Stimulated activated CD4-positive, alpha-beta T cell treated with anti-CD3 and anti-CD28 coated beads, Interleukin-1b, Interleukin-23, amount 100 ng/mL, for 1 hour (primary cell): ENCODE results near the gene LYSMD4.

Source experiments
- DNase-seq, 2 donors: peaks; one replicate each; pipeline ENCODE4 v3.0.0-alpha.2; 2020; ENCODE audit warnings: low read depth in 2 of 2

LYSMD4 gene

GRCh38 chr15:99706557-99707303, 26.5 kb downstream of the LYSMD4 start:
- no peak for DNase-seq

GRCh38 chr15:99704444-99704838, 28.8 kb downstream of the LYSMD4 start:
- no peak for DNase-seq

- DNase-seq = no peak
These were observed 29.4 kb downstream of the LYSMD4 start for GRCh38 chr15:99703603-99704443.

- no peak for DNase-seq
These were observed 30.2 kb downstream of the LYSMD4 start for GRCh38 chr15:99702895-99703602.

- DNase-seq = no peak
These were observed 37.1 kb downstream of the LYSMD4 start for GRCh38 chr15:99696096-99696495.

- DNase-seq = no peak
These were observed 40.4 kb downstream of the LYSMD4 start for GRCh38 chr15:99692825-99693224.

- no peak for DNase-seq
These were observed 46.9 kb downstream of the LYSMD4 start for GRCh38 chr15:99686290-99686689.

- no peak for DNase-seq
These were observed 50.1 kb downstream of the LYSMD4 start for GRCh38 chr15:99683000-99683670.

- no peak for DNase-seq
These were observed 50.8 kb downstream of the LYSMD4 start for GRCh38 chr15:99682455-99682854.

GRCh38 chr15:99681990-99682389, 51.2 kb downstream of the LYSMD4 start:
- DNase-seq = no peak

GRCh38 chr15:99680276-99680675, 53.0 kb downstream of the LYSMD4 start:
- DNase-seq = no peak

GRCh38 chr15:99677540-99678134, 55.6 kb downstream of the LYSMD4 start:
- DNase-seq = no peak
